Type B pancreatic cell (in vitro differentiated cells): Measurements from ENCODE around the gene ATP4B. TPM values are rescaled to one million over a fixed set of nuclear protein-coding genes. Genes with fewer than 3 reads are reported as not detected.

Source experiments
- DNase-seq: peaks from one replicate; pipeline ENCODE4 v3.0.0; 2021; ENCODE audit warnings: mixed read lengths; ENCODE audit not compliant: unreplicated experiment; ENCODE audit errors: extremely low spot score
- H3K27ac Mint-ChIP-seq: 2 replicates; pipeline ENCODE4 v1.8.0; 2021; ENCODE audit warnings: mild to moderate bottlenecking, mixed read lengths
- H3K27me3 Mint-ChIP-seq: 2 replicates; pipeline ENCODE4 v1.8.0; 2021; ENCODE audit warnings: mixed read lengths
- H3K36me3 Mint-ChIP-seq: 2 replicates; pipeline ENCODE4 v1.8.0; 2021; ENCODE audit warnings: mixed read lengths
- H3K4me1 Mint-ChIP-seq: one replicate; pipeline ENCODE4 v1.8.0; 2021; ENCODE audit warnings: mixed read lengths; ENCODE audit not compliant: unreplicated experiment
- H3K4me3 Mint-ChIP-seq: 2 replicates; pipeline ENCODE4 v1.8.0; 2021; ENCODE audit warnings: mild to moderate bottlenecking, mixed read lengths
- H3K9me3 Mint-ChIP-seq: 2 replicates; pipeline ENCODE4 v1.8.0; 2021; ENCODE audit warnings: mixed read lengths
- total RNA-seq: library from RNA; stranded (reverse); gene quantifications from 2 replicates; pipeline ENCODE4 v1.2.1, GENCODE V29; 2021; ENCODE audit warnings: low replicate concordance
- TF ChIP-seq, protein P1 (sequence below): fragments of 200-600 bp; sonication (generic); conservative IDR thresholded peaks from 2 replicates; pipeline ENCODE4 v1.5.0; 2021; ENCODE audit warnings: antibody characterized with exemption, mild to moderate bottlenecking

Gene ATP4B
- total RNA-seq, 1 donor from 2014 or later = 26.7 TPM

DNA sequence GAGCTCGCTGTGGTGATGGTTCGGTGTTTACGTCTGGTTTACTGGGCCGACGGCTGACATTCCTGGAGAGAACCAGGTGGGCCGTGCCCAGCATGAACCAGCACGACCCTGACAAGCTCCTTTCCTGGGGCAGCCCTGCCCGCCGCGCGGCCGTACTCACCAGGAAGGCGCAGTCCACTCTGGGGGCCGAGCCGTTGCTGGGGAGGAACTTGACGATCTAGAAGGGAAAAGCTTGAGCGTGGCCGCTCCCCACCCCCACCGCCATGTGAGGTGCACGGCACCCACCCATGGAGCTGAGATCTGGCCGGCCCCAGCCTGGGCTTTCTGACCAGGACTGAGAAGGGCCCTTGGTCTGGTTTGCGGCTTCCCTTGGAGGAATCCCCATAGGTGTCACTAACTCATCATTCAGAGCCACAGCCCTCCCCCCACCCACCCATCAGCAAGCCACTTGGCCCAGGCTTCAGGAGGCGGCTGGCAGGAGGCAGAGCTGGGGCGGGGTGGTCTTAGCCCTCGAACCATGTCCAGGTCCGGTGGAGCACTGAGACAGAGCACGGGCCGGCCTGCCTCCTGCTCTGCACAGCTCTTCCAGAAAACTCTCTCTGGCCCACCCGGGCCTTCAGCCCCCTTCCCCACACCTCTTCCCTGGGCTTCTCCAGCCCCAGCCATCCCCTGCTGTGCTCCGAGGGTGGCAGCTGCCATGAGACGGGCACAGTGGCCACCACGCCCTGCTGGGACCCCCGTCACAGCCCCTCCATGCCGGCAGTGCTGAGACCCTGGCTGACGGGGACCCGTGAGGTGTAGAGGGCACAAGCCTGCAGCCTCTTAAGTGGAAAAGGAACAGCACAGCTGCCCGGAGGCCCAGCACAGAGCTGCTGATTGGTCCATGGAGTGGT lies 6.2 kb downstream of the ATP4B start:
- Mint-ChIP-seq H3K27ac (no peak overlapping the region), H3K4me1 (peaks cover 9% of the 10 kb centered on the region), H3K9me3 (no peaks in the 10 kb centered on the region), H3K4me3 (no peak overlapping the region), H3K36me3 (no peaks in the 10 kb centered on the region), H3K27me3 (no peaks in the 10 kb centered on the region)
- peak; percentile 67 for DNase-seq
- TF ChIP-seq, protein P1, sequence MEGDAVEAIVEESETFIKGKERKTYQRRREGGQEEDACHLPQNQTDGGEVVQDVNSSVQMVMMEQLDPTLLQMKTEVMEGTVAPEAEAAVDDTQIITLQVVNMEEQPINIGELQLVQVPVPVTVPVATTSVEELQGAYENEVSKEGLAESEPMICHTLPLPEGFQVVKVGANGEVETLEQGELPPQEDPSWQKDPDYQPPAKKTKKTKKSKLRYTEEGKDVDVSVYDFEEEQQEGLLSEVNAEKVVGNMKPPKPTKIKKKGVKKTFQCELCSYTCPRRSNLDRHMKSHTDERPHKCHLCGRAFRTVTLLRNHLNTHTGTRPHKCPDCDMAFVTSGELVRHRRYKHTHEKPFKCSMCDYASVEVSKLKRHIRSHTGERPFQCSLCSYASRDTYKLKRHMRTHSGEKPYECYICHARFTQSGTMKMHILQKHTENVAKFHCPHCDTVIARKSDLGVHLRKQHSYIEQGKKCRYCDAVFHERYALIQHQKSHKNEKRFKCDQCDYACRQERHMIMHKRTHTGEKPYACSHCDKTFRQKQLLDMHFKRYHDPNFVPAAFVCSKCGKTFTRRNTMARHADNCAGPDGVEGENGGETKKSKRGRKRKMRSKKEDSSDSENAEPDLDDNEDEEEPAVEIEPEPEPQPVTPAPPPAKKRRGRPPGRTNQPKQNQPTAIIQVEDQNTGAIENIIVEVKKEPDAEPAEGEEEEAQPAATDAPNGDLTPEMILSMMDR = no peak

DNA sequence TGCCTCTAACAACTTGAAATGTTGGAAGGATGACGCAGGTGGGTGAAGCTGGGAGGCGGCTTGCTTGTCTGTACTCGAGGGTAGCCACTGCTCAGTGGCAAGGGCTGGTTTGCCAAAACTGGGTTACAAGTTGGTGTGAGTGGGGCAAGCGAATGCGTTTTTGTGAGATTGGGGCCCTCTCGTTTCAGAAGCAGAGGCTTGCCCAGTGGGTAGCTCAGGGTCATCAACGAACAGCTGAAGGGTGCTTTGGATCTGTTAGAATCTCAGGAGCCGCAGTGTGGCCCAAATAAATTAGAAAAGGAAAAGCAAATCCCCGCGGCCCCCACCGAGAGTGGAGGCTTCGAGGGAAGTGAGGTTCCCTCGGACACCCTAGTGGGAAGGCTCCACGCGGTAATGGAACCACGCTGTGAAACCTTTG lies 7.3 kb downstream of the ATP4B start:
- Mint-ChIP-seq H3K4me1 (peaks cover 9% of the 10 kb centered on the region), H3K4me3 (no peak overlapping the region), H3K27ac (no peak overlapping the region), H3K9me3 (no peaks in the 10 kb centered on the region), H3K36me3 (peaks cover 4% of the 10 kb centered on the region), H3K27me3 (no peaks in the 10 kb centered on the region)
- peak; percentile 54 for DNase-seq
- TF ChIP-seq, protein P1 = no peak

DNA sequence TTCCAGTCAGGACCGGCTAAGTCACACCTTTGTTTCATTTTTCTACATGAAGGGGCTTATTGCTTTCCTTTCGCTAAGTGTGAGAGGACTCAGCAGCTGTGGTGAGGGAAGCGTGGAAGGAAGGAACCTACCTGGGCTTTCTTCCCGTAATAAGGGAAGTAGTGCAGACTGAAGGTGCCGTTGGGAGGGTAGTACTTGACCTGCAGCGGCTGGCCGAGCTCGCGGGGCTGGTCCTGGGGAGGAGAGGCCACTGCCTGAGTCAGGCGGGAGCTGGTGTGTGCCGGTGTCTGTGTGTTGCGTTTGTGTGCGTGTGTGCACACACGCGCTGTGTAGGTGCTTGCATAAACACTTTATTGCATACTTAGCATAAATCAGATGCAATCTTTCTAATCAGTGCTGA lies 7.7 kb downstream of the ATP4B start:
- Mint-ChIP-seq H3K27me3 (no peaks in the 10 kb centered on the region), H3K27ac (no peak overlapping the region), H3K9me3 (no peaks in the 10 kb centered on the region), H3K36me3 (peaks cover 4% of the 10 kb centered on the region), H3K4me3 (no peak overlapping the region), H3K4me1 (peaks cover 9% of the 10 kb centered on the region)
- DNase-seq = peak; percentile 65
- TF ChIP-seq, protein P1 = no peak

DNA sequence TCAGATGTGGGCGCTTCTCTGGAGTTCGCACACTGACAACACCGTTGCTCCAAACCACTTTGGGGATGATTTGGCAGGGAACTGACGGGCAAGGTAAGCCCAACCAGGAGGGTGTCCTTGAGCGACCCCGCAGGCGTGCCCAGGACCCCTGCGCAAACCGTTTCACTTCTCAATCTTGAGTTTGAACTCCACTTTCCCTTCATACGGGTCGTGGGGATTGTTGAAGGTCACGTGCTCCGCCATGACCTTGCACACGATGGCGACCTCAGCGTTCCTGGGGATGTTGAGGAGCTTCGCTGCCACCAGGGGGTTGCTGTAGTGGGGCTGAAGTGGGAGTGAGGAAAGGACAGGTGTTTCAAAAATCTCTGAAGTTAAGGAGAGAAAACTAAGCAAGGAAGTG lies 8.8 kb downstream of the ATP4B start:
- TF ChIP-seq, protein P1 = no peak
- peaks cover 4% of the 10 kb centered on the region for H3K36me3 Mint-ChIP-seq
- H3K4me3 Mint-ChIP-seq = no peak overlapping the region
- H3K27me3 Mint-ChIP-seq = no peaks in the 10 kb centered on the region
- H3K4me1 Mint-ChIP-seq = peaks cover 7% of the 10 kb centered on the region
- peak; percentile 42 for DNase-seq
- H3K27ac Mint-ChIP-seq = no peak overlapping the region
- H3K9me3 Mint-ChIP-seq = no peaks in the 10 kb centered on the region

DNA sequence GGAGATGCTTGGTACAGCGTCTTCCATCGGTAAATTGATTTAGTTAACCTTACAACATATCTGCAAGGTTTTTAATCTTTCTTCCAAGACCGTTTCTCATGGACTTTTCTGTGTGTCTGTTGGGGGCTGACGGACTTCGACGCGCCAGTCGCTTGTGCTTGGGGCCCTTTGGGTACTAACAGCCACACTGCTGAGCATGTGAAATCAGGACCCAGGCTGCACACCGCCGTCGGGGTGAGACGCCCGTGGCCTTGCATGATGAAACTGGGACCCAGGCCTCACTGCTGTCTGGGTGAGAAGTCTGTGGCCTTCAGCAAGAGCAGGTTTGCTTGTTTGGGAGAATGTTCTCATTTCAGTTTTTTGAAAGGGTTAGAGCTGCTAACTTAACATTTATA lies 9.8 kb downstream of the ATP4B start:
- no peak overlapping the region for H3K4me3 Mint-ChIP-seq
- DNase-seq = peak; percentile 31
- no peaks in the 10 kb centered on the region for H3K27me3 Mint-ChIP-seq
- H3K4me1 Mint-ChIP-seq = no peaks in the 10 kb centered on the region
- H3K9me3 Mint-ChIP-seq = no peaks in the 10 kb centered on the region
- TF ChIP-seq, protein P1 = no peak
- H3K36me3 Mint-ChIP-seq = peaks cover 4% of the 10 kb centered on the region
- H3K27ac Mint-ChIP-seq = no peak overlapping the region
